HG03460 (cell line): ENCODE data around the gene RAB10.
"Not testable (repeated sequence)": the region's sequence is repeated elsewhere in the genome, so short reads cannot be mapped to it uniquely, and the experiment has no call there.

ENCODE experiments used
- ATAC-seq: cut with Tn5 transposase; IDR thresholded peaks from one replicate; pipeline ENCODE4 v1.9.1; 2021; ENCODE audit not compliant: unreplicated experiment

The RAB10 gene

DNA sequence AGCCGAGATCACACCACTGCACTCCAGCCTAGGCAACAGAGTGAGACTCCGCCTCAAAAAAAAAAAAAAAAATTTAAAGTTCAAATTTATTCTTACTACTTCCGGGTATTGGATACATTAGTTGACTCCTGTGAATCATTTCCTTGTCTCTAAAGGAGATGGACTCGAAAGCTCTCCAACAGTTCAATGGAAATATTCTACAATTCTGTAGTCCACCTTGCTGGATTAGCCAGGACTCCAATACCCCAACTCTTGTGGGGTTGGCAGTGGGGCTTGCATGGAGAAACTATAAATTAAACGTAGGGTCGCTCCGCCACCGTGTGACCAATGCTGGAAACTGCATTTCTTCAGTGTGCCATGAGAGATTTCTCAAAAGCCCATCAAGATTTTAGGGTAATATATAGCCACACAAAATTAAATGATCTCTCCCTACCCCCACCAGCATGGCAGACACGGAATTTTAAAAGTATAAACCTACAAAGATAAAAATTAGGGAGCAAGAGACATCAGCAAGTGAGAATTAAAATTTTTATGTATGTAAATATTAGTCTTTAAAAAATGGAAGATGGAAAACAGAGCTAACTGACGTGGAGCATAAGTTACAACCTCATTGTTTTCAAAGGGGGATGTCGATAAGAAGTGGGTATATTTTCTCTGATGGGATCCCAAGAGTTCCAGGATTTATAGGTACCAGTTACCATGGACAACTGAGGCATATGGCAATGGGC lies 111.2 kb downstream of the RAB10 start:
- ATAC-seq = no peak

DNA sequence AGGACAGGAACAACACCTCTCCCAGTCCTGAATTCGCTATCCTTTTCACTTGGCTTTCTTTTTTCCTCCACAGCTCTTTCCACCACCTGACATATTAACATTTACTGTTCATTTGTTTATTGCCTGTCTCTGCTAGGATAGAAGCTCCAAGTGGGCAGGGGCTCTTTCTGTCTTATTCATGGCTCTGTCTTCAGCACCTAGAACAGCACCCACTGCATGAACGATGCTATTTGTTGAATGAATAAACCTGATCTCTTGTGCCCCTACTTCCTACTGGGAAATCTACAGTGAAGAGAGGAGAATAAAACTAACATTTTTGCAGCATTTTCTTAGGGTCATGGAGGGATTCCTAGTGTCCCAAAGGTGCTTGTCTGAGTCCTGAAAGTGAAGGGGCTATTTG lies 114.6 kb downstream of the RAB10 start:
- no peak for ATAC-seq

DNA sequence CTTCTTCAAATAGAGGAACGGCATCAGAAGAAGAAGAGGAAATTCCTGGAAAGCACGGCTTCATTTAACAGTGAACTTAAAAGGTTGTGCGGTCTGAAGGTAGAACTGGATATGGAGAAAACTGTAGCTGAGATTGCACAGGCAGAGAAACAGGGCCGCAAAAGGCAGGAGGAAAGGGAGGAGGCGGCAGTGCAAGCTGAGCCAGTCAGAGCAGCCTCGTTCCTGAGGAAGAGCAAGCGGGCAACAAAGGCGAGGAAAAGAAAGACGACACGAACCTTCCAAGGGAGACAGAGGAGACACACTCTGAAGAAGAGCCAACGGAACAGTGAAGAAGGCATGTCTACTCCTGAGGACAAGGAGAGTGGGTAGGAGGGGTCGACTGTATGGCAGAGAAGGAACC lies 116.4 kb downstream of the RAB10 start:
- ATAC-seq = no peak

DNA sequence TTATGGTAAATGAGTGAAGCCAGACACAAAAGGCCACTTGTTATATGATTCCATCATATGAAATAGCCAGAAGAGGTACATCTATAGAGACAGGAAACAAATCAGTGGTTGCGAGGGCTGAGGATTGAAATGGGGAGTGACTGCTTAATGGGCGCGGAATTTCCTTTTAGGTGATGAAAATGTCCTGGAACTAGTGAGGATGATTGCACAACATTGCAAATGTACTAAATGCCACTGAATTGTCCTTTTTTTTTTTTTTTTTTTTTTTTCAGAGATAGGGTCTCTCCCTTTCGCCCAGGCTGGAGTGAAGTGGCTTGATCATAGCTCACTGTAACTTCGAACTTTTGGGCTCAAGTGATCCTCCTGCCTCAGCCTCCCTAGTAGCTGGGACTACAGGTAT lies 123.7 kb downstream of the RAB10 start:
- ATAC-seq = no peak

DNA sequence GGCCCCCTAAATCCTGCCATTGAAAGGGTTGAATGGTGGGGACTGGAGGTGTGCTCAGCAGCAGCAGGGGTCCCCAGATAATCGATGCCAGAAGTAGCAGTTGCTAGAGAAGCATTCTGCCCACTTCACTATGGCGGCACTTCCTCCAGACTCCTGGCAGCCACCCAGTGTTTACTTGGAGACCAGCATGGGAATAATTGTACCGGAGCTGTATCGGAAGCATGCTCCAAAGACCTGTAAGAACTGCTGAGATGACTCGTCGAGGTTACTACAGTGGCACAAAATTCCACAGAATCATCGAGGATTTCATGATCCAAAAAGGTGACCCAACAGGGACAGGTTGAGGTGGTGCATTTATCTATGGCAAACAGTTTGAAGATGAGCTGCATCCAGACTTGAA lies 128.0 kb downstream of the RAB10 start:
- ATAC-seq = no peak

DNA sequence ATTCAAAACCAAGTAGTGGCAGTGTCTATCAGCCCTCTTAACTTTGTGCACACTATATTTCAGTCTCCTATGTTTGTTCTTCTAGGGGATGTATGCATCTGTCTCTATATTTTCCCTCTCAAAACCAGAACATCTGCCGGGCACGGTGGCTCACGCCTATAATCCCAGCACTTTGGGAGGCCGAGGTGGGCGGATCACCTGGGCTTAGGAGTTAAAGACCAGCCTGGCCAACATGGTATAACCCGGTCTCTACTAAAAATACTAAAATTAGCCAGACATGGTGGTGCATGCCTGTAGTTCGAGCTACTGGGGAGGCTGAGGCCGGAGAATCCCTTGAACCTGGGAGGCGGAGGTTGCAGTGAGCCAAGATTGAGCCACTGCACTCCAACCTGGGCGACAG lies 129.1 kb downstream of the RAB10 start:
- ATAC-seq = no peak

DNA sequence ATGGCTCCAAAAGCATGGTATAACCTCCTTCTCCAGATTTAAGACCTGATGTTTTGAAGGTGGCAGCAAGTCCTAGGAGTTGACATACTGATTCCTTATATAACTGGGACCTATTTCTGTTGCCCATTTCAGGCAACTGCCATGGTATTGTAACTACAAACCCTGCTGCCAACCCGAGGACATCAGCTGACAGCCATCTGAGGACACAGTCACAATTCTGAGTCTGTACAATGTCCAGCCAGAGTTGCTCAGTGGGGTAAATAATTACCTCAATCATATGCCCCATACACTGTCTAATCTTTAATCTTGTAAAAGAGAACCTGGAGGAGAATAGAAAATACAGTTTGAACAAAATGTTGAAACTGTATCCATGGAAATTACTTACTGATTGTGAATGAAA lies 130.3 kb downstream of the RAB10 start:
- no peak for ATAC-seq

DNA sequence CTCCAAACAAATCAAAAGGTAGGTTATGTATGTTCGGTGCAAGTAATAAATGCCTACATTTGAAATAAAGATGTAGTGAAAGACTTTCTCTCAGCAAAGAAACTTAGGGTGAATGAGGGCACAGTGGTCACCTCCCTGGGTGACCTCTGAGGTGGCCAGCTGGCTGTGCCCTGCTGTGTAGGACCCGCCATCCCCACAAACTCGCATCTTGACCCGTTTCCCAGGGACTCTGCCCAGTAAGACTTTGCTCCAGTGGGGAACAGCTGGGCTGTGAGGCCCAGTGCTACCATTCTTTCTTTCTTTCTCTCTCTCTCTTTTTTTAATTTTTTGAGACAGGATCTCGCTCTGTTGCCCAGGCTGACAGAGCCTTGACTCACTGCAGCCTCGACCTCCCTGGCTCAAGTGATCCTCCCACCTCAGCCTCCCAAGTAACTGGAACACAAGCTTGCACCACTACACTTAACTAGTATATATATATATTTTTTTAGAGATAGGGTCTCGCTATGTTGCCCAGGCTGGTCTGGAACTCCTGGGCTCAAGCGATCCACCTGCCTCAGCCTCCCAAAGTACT lies 130.8 kb downstream of the RAB10 start:
- no peak for ATAC-seq

DNA sequence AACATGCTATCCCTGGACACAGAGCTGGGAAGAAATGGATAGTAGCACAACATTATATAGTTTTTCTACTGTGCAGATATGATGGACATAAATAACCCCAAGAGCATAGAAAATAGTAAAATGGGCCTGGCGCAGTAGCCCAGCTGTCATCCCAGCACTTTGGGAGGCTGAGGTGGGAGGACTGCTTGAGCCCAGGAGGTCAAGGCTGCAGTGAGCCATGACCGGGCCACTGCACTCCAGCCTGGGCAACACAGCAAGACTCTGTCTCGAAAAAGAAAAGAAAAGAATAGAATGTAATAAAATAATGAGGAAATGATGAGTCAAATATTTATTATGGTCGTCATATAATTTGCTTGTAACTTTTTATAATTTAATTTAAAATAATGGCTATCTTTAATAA lies 131.5 kb downstream of the RAB10 start:
- ATAC-seq = no peak

DNA sequence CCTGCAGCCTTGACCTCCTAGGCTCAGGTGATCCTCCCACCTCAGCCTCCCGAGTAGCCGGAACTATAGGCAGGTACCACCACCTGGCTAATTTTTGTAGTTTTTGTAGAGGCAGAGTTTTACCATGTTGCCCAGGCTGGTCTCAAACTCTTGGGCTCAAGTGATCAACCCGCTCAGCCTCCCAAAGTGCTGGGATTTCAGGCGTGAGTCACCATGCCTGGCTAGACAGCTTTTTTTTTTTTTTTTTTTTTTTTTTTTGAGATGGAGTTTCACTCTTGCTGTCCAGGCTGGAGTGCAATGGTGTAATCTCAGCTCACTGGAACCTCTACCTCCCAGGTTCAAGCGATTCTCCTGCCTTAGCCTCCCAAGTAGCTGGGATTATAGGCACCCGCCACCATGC lies 132.7 kb downstream of the RAB10 start:
- ATAC-seq = not testable (repeated sequence)

DNA sequence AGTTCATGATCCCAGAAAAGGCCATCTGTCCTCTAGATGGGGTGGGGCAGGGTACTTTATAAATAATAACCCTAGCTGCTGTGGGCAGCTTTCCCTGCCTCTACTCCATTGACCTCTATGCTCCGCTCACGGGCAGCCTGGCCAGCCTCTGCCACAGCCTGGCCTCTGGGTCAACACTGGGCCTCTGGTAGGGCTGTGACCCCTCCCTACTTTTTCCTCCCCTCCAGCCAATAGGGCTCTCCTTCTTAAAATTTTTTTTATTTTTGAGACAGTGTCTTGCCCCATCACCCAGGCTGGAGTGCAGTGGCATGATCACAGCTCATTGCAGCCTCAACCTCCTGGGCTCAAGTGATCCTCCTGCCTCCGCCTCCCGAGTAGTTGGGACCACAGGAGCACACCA lies 134.9 kb downstream of the RAB10 start:
- ATAC-seq = no peak

DNA sequence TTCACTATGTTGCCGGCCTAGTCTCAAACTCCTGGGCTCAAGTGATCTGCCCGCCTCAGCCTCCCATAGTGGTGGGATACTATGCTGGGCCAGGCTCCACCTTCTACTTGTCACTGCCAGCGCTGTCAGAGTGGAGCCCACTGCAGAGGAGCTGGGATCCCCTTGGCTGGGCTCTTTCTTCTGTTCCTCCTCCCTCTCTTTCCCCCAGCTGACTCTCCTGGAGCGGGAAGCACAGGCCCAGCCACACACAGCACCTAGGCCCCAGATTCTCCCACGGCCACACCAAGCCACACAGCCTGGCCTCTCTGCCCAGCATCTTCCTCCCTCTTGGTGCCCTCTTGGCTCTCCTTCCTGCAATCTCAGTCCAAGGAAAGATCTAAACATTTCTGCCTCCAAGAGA lies 135.3 kb downstream of the RAB10 start:
- ATAC-seq = no peak

DNA sequence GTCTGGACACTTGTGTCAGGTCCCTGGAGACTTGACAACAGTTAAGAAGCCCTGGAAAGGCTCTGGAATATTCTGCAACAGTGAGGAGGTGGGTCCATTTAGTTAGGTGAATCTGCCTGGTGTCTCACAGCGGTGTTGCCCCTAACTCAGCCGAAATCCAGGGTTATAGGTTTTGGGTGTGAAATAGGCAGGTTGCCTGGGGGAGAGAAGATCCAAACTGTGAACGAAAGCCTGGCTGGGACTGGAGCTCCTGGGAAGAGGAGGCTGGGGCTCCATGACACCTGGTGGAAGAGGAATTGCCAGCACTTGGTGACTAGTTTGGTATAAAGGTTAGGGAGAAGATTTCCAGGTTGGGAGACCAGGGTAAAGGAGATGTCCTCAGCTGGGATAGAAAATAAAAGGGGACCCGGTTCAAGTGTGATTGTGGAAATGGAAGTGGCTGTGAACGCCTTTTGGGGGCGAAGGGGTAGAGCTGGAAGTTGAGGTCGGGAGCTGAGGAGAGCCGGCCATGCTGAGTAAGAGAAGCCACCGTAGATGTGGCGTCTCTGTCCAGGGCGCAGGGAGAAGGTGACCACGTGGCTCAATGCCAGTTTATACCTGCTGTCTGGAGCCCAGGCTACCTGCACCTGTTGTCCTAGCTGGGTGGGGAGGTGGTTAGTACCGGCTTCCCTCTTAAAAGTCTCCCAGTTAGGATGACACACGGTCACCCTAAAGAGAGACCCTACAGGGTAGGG lies 136.0 kb downstream of the RAB10 start:
- no peak for ATAC-seq

DNA sequence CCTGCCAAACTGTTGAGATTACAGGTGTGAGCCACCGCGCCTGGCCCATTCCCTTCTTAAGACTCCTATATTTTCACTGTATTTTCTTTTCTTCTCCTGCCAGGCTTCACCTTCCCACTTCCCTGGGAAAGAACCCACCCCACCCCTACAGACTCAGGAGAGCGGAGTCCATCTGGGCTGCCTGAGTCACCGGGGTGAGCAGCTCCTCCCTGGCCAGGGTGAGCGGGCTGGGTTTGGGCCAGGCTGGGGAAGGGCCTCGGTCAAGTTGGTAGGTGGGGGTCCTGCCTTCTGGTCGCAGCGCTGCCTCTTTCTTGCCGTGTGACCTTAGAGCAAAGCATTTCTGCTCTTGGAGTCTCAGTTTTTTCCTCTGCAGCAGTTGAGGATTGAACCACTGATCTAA lies 136.9 kb downstream of the RAB10 start:
- no peak for ATAC-seq

DNA sequence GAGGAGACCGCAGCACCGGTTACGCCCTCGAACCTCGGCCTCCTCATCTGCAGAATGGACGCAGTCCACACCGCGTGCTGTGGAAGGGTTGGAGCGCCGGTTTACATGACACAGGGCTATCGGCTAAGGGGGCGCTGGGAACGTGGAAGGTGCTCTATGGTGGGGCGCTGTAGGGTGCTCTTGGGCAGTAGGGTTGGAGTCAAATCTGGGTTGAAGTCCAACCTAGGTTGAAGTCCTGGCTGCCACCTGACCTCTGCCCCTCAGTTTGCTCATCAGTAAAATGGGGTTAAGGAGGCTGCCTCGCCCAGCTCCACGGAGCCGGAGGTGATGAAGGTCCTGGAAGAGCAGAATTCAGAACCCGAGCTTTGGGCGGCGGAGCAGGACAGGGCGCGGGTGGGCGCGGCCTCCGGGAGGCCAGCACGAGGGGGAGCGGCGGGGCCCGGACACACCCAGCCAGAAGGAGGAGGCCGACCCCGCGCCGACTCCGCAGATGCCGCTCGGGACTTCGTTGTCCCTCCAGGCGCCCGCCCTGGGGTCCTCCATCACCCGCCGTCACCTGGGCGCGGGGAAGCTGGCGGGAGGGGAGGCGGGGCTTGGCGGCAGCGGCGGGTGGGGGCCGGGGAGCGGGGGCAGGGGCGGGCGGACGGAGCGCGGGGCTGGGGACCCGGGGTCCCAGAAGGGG lies 138.4 kb downstream of the RAB10 start:
- no peak for ATAC-seq

DNA sequence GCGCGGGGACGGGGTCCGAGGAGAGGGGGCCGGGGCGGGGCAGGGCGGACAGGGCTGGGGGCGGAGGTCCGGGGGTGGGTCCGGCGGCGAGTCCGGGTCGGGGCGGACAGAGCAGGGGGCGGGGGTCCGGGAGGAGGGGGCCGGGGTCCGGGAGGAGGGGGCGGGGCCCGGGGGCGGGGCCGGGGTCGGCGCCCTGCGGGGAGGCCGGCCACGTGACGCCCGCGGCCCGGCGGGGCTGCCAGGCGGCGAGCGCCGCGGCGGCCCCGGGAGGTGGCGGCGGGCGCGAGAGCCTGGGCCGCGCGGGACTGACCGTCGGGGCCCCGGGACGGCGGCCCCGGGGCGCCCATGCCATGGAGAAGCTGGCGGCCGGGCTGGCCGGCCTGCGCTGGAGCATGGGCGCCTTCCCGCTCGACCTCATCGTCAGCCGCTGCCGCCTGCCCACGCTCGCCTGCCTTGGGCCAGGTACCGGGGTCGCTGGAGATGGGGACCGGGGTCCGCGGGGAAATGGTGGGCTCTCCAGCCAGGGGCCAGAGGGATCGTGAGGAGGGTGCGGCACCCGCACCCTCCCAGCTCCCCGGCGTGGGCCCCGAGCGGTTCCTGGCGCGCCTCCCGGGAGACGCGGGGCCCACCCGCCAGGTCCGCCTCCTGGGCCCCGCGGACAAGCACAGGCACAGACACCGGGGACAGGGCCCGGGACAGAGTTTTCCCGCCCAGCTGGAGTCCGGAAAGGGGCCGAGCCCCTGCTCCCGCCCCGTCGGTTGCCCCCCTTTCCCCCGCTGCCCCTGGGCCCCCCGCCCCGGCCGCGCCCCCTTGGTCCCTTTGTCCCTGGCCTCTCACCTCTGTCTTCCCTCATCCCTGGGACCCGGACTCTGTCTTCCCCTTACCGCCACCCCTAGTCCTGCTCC lies 139.2 kb downstream of the RAB10 start, which contains the start of gene GAREM2:
GAREM2 (plus strand) TSS at position 218 of the 905 bp plus-strand sequence; CDS start at position 351, 133 bp downstream.
- ATAC-seq = no peak

DNA sequence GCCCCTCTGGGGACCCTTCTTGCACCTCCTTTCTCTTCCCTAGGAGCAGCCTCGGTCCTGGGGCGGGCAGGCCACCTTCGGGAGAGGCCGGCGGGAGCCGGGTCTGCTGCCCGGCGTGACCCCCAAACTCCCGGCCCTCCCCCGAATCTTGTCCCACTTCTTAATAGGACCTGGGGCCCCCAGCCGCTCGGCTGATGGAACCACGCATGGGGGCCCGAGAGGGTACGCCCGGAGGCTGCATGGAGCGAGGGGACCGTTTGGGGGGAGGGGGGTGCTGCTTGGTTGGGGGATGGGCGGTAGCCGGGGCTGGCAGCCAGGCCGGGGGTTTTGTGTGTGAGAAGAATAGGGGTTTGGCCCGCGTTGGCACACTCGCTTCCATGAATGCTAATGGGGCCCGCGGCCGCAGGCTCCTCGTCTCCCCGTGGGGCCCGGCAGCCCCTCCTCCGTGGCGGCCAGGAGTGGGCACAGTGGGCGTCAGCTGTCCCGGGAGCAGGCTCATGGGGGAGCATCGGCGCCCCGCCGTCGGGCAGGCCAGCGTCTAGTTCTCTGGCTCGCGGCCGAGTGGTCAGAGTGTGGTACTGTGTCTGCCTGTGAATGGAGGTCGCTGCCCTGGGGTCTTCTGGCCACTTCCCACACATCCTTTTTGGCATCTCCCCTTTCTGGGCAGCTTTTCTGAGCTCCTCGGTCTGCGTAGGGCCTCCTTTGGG lies 140.0 kb downstream of the RAB10 start:
- ATAC-seq = no peak

DNA sequence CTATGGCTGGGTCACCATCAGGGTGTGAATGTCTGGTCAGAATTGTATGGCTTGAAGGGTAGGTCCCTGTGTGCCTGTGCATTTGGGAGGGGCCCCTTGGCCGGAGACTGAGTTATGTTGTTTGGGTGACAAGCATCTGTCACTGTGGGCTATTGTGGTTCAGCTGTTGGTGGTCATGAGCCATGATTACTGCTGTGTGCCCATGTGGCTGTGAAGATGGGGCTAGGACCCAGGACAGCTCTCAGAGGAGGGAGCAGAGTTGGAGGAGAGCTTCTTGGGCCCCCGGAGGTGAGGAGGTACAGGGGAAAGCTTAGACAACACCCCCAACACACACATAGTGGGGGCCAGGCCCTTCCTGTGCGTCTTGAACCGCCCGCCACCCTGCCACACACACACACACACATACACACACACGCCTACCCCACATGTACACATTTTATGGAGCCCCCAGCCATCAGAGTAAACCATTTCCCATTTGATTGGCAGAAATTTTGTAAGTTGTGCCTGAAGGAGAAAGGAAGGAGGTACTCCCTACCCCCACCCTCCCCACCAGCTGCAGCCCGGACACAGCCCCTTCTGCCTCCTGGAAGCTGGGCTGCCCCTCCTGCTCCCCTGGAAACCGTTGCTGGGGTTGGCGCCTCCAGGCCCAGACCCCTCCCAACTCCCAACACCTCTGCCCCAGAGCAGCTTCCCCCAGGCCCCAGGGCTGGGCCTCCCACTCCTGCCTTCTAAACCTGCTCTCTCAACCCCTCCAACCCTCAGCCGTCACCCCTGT lies 141.0 kb downstream of the RAB10 start:
- ATAC-seq = no peak
